Parietal lobe (tissue), 2 donors: ENCODE measurements around the gene MADCAM1. TPM values are rescaled to one million over a fixed set of nuclear protein-coding genes. Genes with fewer than 3 reads are reported as not detected.

Experiments used
- small RNA-seq: library from RNA; depleted of rRNA; stranded (forward); fragments of <200 nt; gene quantifications from one replicate; pipeline ENCODE3, GENCODE V24; 2014; ENCODE audit warnings: low replicate concordance
- total RNA-seq: library from RNA; depleted of rRNA; stranded (reverse); fragments of >200 nt; gene quantifications from one replicate; pipeline ENCODE4 v1.2.3, GENCODE V29; 2014

MADCAM1 gene
- 0.63 TPM for total RNA-seq

GRCh38 chr19:496112-496665 lies at the start of gene MADCAM1:
MADCAM1 (plus strand) TSS chr19:496486; CDS start chr19:496500, 14 bp downstream.

GRCh38 chr19:460877-461720 lies 35.2 kb upstream of the MADCAM1 start, which contains the start of gene SHC2:
SHC2 (minus strand) TSS chr19:461033; CDS start chr19:460996, 37 bp downstream.

GRCh38 chr19:507286-508203 lies 11.3 kb downstream of the MADCAM1 start, which contains the start of gene TPGS1:
TPGS1 (plus strand) TSS chr19:507497; CDS start chr19:507507, 10 bp downstream.

GRCh38 chr19:531753-532560 lies 35.7 kb downstream of the MADCAM1 start, which contains the start of gene CDC34:
CDC34 (plus strand) TSS chr19:531760; CDS start chr19:531932, 172 bp downstream.

GRCh38 chr19:543910-544608 lies 47.8 kb downstream of the MADCAM1 start, which contains the start of gene GZMM:
GZMM (plus strand) TSS chr19:544053; CDS start chr19:544072, 19 bp downstream.

Small RNAs within 50 kb of the gene (small RNA-seq; reads per million reads assigned to genes)
- not detected for gene RNA5SP462

Other genes starting within 250 kb of the MADCAM1 start
- 0.63 TPM for gene PLPP2, start 205.1 kb upstream of the MADCAM1 start, total RNA-seq
- gene MIER2, start 151.7 kb upstream of the MADCAM1 start, total RNA-seq = 11.0 TPM
- 14.7 TPM for gene C2CD4C, start 87.3 kb upstream of the MADCAM1 start, total RNA-seq
- 18.2 TPM for gene SHC2, start 35.5 kb upstream of the MADCAM1 start, total RNA-seq
- 18.8 TPM for gene TPGS1, start 11.0 kb downstream of the MADCAM1 start, total RNA-seq
- gene CDC34, start 35.3 kb downstream of the MADCAM1 start, total RNA-seq = 41.6 TPM
- gene GZMM, start 47.6 kb downstream of the MADCAM1 start, total RNA-seq = not detected
- gene BSG, start 76.1 kb downstream of the MADCAM1 start, total RNA-seq = 101 TPM
- 9.1 TPM for gene HCN2, start 93.4 kb downstream of the MADCAM1 start, total RNA-seq
- 21.6 TPM for gene POLRMT, start 137.1 kb downstream of the MADCAM1 start, total RNA-seq
- 0.63 TPM for gene FGF22, start 143.4 kb downstream of the MADCAM1 start, total RNA-seq
- gene RNF126, start 166.7 kb downstream of the MADCAM1 start, total RNA-seq = 20.0 TPM
- gene FSTL3, start 179.9 kb downstream of the MADCAM1 start, total RNA-seq = 2.8 TPM
- not detected for gene PRSS57, start 199.0 kb downstream of the MADCAM1 start, total RNA-seq
- gene PALM, start 212.4 kb downstream of the MADCAM1 start, total RNA-seq = 123 TPM